Transverse colon (tissue), 4 donors: ENCODE data around the gene TMEM266.

ENCODE experiments used
- CTCF ChIP-seq, 5 experiments: fragments of 200-600 bp in 3 of 5; fragments of 450-650 bp in 2 of 5; sonication (generic) in 3 of 5; IDR thresholded peaks; 1 replicate in 2 of 5; 2 replicates in 3 of 5; pipeline ENCODE4 v1.5.1; 2016 to 2017; ENCODE audit warnings: antibody characterized with exemption in 5 of 5, inconsistent platforms in 3 of 5, mild to moderate bottlenecking in 2 of 5, moderate library complexity in 1 of 5
- EP300 ChIP-seq: sonication (generic); formaldehyde crosslinking; IDR thresholded peaks from one replicate; pipeline ENCODE4 v1.6.1; 2017; ENCODE audit warnings: antibody characterized with exemption, low read depth
- POLR2A ChIP-seq: fragments of 450-650 bp; IDR thresholded peaks from one replicate; pipeline ENCODE4 v1.6.1; 2016; ENCODE audit warnings: antibody characterized with exemption, mild to moderate bottlenecking, moderate library complexity
- POLR2AphosphoS5 ChIP-seq, 3 donors: sonication (generic); formaldehyde crosslinking; IDR thresholded peaks; one replicate each; pipeline ENCODE4 v1.6.1; 2016; ENCODE audit warnings: antibody characterized with exemption in 3 of 3

GRCh38 chr15:76203346-76204108 is 143.7 kb downstream of the TMEM266 start:
- TF ChIP-seq CTCF (IDR thresholded peaks at IDR 0.05) (no peak), POLR2AphosphoS5 (IDR thresholded peaks at IDR 0.05) (no peak), EP300 (no peak), POLR2A (no peak)
